Measurements from ENCODE around the gene C10orf67. TPM values are rescaled to one million over a fixed set of nuclear protein-coding genes. Genes with fewer than 3 reads are reported as not detected.

C10orf67 gene
- 0.28 TPM in 2 replicates for total RNA-seq

GRCh38 chr10:23344241-23344841, at the start of gene C10orf67:
C10orf67 (minus strand) TSS chr10:23344797; CDS start chr10:23344774, 23 bp downstream.

GRCh38 chr10:23191764-23192711, 152.6 kb downstream of the C10orf67 start, which contains the start of gene PTF1A:
PTF1A (plus strand) TSS chr10:23192312; CDS start chr10:23192531, 219 bp downstream.

Other genes with a start within 250 kb of the C10orf67 start
- gene MSRB2, start 249.2 kb downstream of the C10orf67 start, total RNA-seq, result 10.8 and 15.3 TPM in 2 replicates
- not detected in 2 replicates for gene PTF1A, start 152.5 kb downstream of the C10orf67 start, total RNA-seq
- 5.1 and 5.5 TPM in 2 replicates for gene OTUD1, start 94.3 kb upstream of the C10orf67 start, total RNA-seq

Measured in airway epithelial cell (primary cell).